A549 (cell line): ENCODE data around the gene OPRM1.

ENCODE experiments used
- JUNB ChIP-seq: fragments of >200 bp; sonication (Bioruptor Twin); formaldehyde crosslinking; IDR thresholded peaks from 2 replicates; pipeline ENCODE4 v1.6.1; 2016
- POLR2A ChIP-seq: IDR thresholded peaks from 2 replicates; pipeline ENCODE4 v1.6.1; 2012; ENCODE audit warnings: mild to moderate bottlenecking, low read length
- TF ChIP-seq, protein P1 (sequence below): fragments of >200 bp; sonication (Bioruptor Twin); formaldehyde crosslinking; IDR thresholded peaks from 3 replicates; pipeline ENCODE4 v1.5.1; 2016
- TF ChIP-seq, protein P2 (sequence below): fragments of 450-650 bp; IDR thresholded peaks from 2 replicates; pipeline ENCODE4 v1.6.1; 2014; ENCODE audit warnings: antibody characterized with exemption
- TF ChIP-seq, protein P3 (sequence below): fragments of 200-600 bp; sonication (generic); IDR thresholded peaks from 2 replicates; pipeline ENCODE4 v1.6.1; 2016; ENCODE audit warnings: antibody characterized with exemption, mild to moderate bottlenecking, moderate library complexity

DNA sequence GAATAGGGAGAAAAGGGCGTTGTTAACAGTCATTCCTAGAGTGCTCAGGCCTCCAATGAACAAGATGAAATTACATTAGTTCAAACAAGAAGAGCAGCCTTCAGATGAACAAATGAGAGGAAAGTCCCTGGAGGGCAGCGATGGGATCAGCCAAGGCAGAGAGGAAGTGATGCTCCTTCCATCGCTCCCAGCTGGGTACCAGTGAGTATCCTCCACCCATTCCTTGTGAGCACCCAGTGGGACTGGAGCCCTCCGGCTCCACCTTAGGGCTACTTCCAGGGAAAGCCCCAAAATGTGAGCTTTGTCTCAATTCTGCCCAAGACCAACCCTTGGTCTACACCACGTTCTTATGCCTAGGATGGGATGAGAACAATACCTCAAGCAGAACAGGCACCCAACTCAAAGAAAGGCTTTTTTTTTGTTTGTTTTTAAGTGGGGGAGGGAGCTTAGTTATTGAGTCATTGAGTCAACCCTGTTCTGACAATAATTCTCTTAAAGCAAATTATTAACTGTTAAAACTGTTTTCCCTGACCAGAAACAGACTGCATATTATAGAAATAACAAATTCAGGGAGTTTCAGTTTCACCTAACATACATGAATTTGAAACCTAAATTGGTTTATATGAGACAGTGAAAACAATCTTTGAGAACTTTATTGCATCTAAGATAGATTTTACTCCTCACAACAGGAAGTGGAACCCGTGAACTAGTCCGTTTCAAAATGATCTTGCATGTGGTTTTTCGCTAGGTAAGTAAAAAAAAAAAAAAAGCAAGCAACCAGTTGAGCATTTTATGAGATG, 210.7 kb downstream of the OPRM1 start:
- TF ChIP-seq, protein P1, sequence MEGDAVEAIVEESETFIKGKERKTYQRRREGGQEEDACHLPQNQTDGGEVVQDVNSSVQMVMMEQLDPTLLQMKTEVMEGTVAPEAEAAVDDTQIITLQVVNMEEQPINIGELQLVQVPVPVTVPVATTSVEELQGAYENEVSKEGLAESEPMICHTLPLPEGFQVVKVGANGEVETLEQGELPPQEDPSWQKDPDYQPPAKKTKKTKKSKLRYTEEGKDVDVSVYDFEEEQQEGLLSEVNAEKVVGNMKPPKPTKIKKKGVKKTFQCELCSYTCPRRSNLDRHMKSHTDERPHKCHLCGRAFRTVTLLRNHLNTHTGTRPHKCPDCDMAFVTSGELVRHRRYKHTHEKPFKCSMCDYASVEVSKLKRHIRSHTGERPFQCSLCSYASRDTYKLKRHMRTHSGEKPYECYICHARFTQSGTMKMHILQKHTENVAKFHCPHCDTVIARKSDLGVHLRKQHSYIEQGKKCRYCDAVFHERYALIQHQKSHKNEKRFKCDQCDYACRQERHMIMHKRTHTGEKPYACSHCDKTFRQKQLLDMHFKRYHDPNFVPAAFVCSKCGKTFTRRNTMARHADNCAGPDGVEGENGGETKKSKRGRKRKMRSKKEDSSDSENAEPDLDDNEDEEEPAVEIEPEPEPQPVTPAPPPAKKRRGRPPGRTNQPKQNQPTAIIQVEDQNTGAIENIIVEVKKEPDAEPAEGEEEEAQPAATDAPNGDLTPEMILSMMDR, result no peak
- TF ChIP-seq, protein P2, sequence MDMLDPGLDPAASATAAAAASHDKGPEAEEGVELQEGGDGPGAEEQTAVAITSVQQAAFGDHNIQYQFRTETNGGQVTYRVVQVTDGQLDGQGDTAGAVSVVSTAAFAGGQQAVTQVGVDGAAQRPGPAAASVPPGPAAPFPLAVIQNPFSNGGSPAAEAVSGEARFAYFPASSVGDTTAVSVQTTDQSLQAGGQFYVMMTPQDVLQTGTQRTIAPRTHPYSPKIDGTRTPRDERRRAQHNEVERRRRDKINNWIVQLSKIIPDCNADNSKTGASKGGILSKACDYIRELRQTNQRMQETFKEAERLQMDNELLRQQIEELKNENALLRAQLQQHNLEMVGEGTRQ, result no peak
- TF ChIP-seq, protein P3, sequence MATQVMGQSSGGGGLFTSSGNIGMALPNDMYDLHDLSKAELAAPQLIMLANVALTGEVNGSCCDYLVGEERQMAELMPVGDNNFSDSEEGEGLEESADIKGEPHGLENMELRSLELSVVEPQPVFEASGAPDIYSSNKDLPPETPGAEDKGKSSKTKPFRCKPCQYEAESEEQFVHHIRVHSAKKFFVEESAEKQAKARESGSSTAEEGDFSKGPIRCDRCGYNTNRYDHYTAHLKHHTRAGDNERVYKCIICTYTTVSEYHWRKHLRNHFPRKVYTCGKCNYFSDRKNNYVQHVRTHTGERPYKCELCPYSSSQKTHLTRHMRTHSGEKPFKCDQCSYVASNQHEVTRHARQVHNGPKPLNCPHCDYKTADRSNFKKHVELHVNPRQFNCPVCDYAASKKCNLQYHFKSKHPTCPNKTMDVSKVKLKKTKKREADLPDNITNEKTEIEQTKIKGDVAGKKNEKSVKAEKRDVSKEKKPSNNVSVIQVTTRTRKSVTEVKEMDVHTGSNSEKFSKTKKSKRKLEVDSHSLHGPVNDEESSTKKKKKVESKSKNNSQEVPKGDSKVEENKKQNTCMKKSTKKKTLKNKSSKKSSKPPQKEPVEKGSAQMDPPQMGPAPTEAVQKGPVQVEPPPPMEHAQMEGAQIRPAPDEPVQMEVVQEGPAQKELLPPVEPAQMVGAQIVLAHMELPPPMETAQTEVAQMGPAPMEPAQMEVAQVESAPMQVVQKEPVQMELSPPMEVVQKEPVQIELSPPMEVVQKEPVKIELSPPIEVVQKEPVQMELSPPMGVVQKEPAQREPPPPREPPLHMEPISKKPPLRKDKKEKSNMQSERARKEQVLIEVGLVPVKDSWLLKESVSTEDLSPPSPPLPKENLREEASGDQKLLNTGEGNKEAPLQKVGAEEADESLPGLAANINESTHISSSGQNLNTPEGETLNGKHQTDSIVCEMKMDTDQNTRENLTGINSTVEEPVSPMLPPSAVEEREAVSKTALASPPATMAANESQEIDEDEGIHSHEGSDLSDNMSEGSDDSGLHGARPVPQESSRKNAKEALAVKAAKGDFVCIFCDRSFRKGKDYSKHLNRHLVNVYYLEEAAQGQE, result no peak
- TF ChIP-seq JUNB (no peak), POLR2A (no peak)
